K562 (cell line): ENCODE data around the gene HTR1D. TPM values are rescaled to one million over a fixed set of nuclear protein-coding genes. Genes with fewer than 3 reads are reported as not detected.

Experiments
- ATAC-seq: fragments of 200-7000 bp; cut with Tn5 transposase; 3 replicates; pipeline ENCODE4 v1.9.1; 2020; ENCODE audit warnings: moderate library complexity
- BruUV-seq: library from RNA; stranded (reverse); fragments of 400-500 nt; replicated peaks from 2 replicates; lab custom pipeline; 2021; lab: Mats Ljungman, UMichigan
- CTCF ChIA-PET: fragments of 300-600 bp; formaldehyde crosslinking; extraction: SDS; loops from one replicate; lab custom pipeline; 2021; ENCODE audit warnings: low intra/inter-chr PET ratio; lab: Yijun Ruan, JAX
- POLR2A ChIA-PET: fragments of 300-600, 350-650 bp; sonication (Branson Sonifier 250); formaldehyde crosslinking; extraction: SDS; loops from one replicate; lab custom pipeline; 2021; ENCODE audit warnings: antibody characterized with exemption, inconsistent platforms; lab: Yijun Ruan, JAX
- DNase-seq, 4 experiments: peaks; one replicate each; pipeline versions ENCODE4 v3.0.0 to v3.0.0-alpha.2; 2011 to 2018; ENCODE audit warnings: low spot score in 3 of 4, mixed read lengths in 3 of 4; ENCODE audit errors: extremely low read depth in 1 of 4
- FAIRE-seq: peaks from 2 replicates; lab custom pipeline; 2011; peaks lifted over from hg19 to GRCh38; lab: Jason Lieb, UNC
- H2AFZ ChIP-seq: 2 replicates; pipeline ENCODE4 v1.6.0; 2011; ENCODE audit warnings: low read depth, low read length, control low read depth, inconsistent platforms
- H3K27ac ChIP-seq: fragments of 200-600 bp; 3 replicates; pipeline ENCODE4 v1.8.0; 2011; ENCODE audit warnings: low read depth, mild to moderate bottlenecking, control low read depth, inconsistent platforms, low read length, moderate library complexity, mixed read lengths; ENCODE audit errors: extremely low read depth
- H3K27me3 ChIP-seq, 2 experiments: fragments of 300-600 bp in 1 of 2; 2 replicates in 1 of 2; 3 replicates in 1 of 2; pipeline versions ENCODE4 v1.6.0 to v1.8.0; 2011; ENCODE audit warnings: inconsistent platforms in 2 of 2, low read length in 2 of 2, mild to moderate bottlenecking in 1 of 2, mixed read lengths in 1 of 2, moderate library complexity in 1 of 2; ENCODE audit not compliant: control insufficient read depth in 2 of 2, insufficient read depth in 2 of 2
- H3K36me3 ChIP-seq: fragments of 300-600 bp; 3 replicates; pipeline ENCODE4 v1.8.0; 2011; ENCODE audit warnings: mild to moderate bottlenecking, low read length, inconsistent platforms; ENCODE audit not compliant: control insufficient read depth, insufficient read depth
- H3K4me1 ChIP-seq, 2 experiments: fragments of 200-600 bp in 1 of 2; replicated peaks in 1 of 2; 2 replicates in 1 of 2; 3 replicates in 1 of 2; pipeline versions ENCODE4 v1.5.1 to v1.8.0; 2011; ENCODE audit warnings: inconsistent platforms in 2 of 2, low read length in 2 of 2, mild to moderate bottlenecking in 1 of 2, mixed read lengths in 1 of 2, moderate library complexity in 1 of 2; ENCODE audit not compliant: control insufficient read depth in 2 of 2, insufficient read depth in 2 of 2
- H3K4me2 ChIP-seq: 2 replicates; pipeline ENCODE4 v1.6.1; 2011; ENCODE audit warnings: low read length, control low read depth, inconsistent platforms, mixed read lengths; ENCODE audit not compliant: insufficient read depth
- H3K4me3 ChIP-seq: fragments of 200-600 bp; sonication (generic), shearing (Covaris generic); 2 replicates; pipeline ENCODE4 v1.5.1; 2016; ENCODE audit warnings: control low read depth, inconsistent platforms
- H3K79me2 ChIP-seq: fragments of 200-600 bp; 3 replicates; pipeline ENCODE4 v1.8.0; 2011; ENCODE audit warnings: low read length, inconsistent platforms; ENCODE audit not compliant: control insufficient read depth, insufficient read depth
- H3K9ac ChIP-seq, 2 experiments: 2 replicates each; pipeline versions ENCODE4 v1.6.0 to v1.6.1; 2011; ENCODE audit warnings: low read depth in 2 of 2, low read length in 2 of 2, control low read depth in 1 of 2, inconsistent platforms in 1 of 2, mild to moderate bottlenecking in 1 of 2, mixed read lengths in 1 of 2; ENCODE audit not compliant: insufficient read depth in 1 of 2
- H3K9me1 ChIP-seq: one replicate; pipeline ENCODE4 v1.6.0; 2011; ENCODE audit warnings: inconsistent platforms, mild to moderate bottlenecking, low read length, moderate library complexity; ENCODE audit not compliant: control insufficient read depth, insufficient read depth
- H3K9me3 ChIP-seq: replicated peaks from 2 replicates; pipeline ENCODE4 v1.5.1; 2011; ENCODE audit warnings: low read depth, low read length, inconsistent platforms; ENCODE audit not compliant: control insufficient read depth, insufficient read depth
- H4K20me1 ChIP-seq: replicated peaks from 2 replicates; pipeline ENCODE4 v1.6.1; 2011; ENCODE audit warnings: low read length, inconsistent platforms, mixed read lengths; ENCODE audit not compliant: control insufficient read depth, insufficient read depth
- C11orf30 ChIP-seq: fragments of 450-650 bp; IDR thresholded peaks from 2 replicates; pipeline ENCODE4 v1.6.1; 2016; ENCODE audit warnings: low read depth, mild to moderate bottlenecking
- CTBP1 ChIP-seq: fragments of 450-650 bp; IDR thresholded peaks from 2 replicates; pipeline ENCODE4 v1.6.1; 2016; ENCODE audit warnings: borderline replicate concordance
- ESRRA ChIP-seq: fragments of 450-650 bp; IDR thresholded peaks from 2 replicates; pipeline ENCODE4 v1.6.1; 2014; ENCODE audit warnings: low read depth, mild to moderate bottlenecking, moderate library complexity, borderline replicate concordance
- FOXP1 ChIP-seq: sonication (generic); formaldehyde crosslinking; IDR thresholded peaks from 2 replicates; pipeline ENCODE4 v1.8.0; 2022; ENCODE audit warnings: mild to moderate bottlenecking, missing genetic modification reagents
- KAT7 ChIP-seq: sonication (generic); formaldehyde crosslinking; IDR thresholded peaks from 2 replicates; pipeline ENCODE4 v1.8.0; 2022; ENCODE audit warnings: missing genetic modification reagents, mild to moderate bottlenecking, borderline replicate concordance
- KDM1A ChIP-seq, 2 experiments: fragments of 450-650 bp; IDR thresholded peaks; 2 replicates each; pipeline ENCODE4 v1.6.1; 2016; ENCODE audit warnings: mild to moderate bottlenecking in 2 of 2
- MAFK ChIP-seq: IDR thresholded peaks from 2 replicates; pipeline ENCODE4 v1.6.1; 2011; ENCODE audit warnings: low read length, improper control_type of control experiment
- MYC ChIP-seq, 2 experiments: fragments of 250-450 bp in 1 of 2; sonication (Bioruptor Pico) in 1 of 2; IDR thresholded peaks; 2 replicates each; pipeline versions ENCODE4 v1.5.1 to v1.6.1; 2012 to 2021; ENCODE audit warnings: low read depth in 2 of 2, borderline replicate concordance in 1 of 2, improper control_type of control experiment in 1 of 2, low read length in 1 of 2, mild to moderate bottlenecking in 1 of 2, moderate library complexity in 1 of 2
- NFE2 ChIP-seq: IDR thresholded peaks from 2 replicates; pipeline ENCODE4 v1.6.1; 2014; ENCODE audit warnings: antibody characterized with exemption, low read depth
- PTTG1 ChIP-seq: fragments of 450-650 bp; IDR thresholded peaks from 2 replicates; pipeline ENCODE4 v1.6.1; 2016; ENCODE audit warnings: low read depth, mild to moderate bottlenecking, missing genetic modification characterization, missing compliant biosample characterization
- RCOR1 ChIP-seq, 2 experiments: IDR thresholded peaks; 2 replicates each; pipeline ENCODE4 v1.6.1; 2012; ENCODE audit warnings: low read depth in 2 of 2, low read length in 2 of 2, borderline replicate concordance in 1 of 2, improper control_type of control experiment in 1 of 2
- ZNF766 ChIP-seq: fragments of 200-800 bp; sonication (Bioruptor generic); conservative IDR thresholded peaks from 2 replicates; pipeline ENCODE4 v1.6.1; 2016; ENCODE audit warnings: missing genetic modification characterization, missing compliant biosample characterization
- WGBS: fragments of 100-300 bp; shearing (Covaris generic); methylation state at CpG from one replicate; pipeline ENCODE4 v1.1.6; 2016; ENCODE audit warnings: low coverage, mixed read lengths; ENCODE audit not compliant: insufficient coverage; ENCODE audit errors: missing lambda C conversion rate; 5-methylcytosine and 5-hydroxymethylcytosine counted together
- in situ Hi-C: fragments of 300-500 bp; cut with MboI; formaldehyde crosslinking; loops from 4 replicates; pipeline ENCODE4 v1.15.0; 2018; ENCODE audit warnings: inconsistent platforms, mixed read lengths
- intact Hi-C: fragments of 100-400 bp; cut with micrococcal nuclease; formaldehyde crosslinking; loops from 2 replicates; pipeline ENCODE4 v1.14.2; 2022
- polyA plus RNA-seq, 8 experiments: library from polyadenylated mRNA; depleted of rRNA in 4 of 8; stranded (reverse) in 5 of 8; unstranded in 3 of 8; fragments of >200 nt; fragmentation: Nextera tagmentation in 2 of 8; fragmentation: Illumina TruSeq in 1 of 8; extraction: Ambion mirVana in 2 of 8; extraction: Trizol in 1 of 8; gene quantifications; 2 replicates each; pipeline versions ENCODE4 v1.2.1 to v1.2.3, GENCODE V29; 2011 to 2014; ENCODE audit warnings: inconsistent platforms in 1 of 8, missing spikeins in 1 of 8
- total RNA-seq, 7 experiments: library from RNA; depleted of rRNA in 6 of 7; stranded (reverse); fragments of >200 nt in 6 of 7; fragmentation: Illumina TruSeq in 2 of 7; extraction: Trizol in 2 of 7; gene quantifications; 2 replicates each; pipeline versions ENCODE4 v1.2.1 to v1.2.3, GENCODE V29; 2011 to 2021; ENCODE audit warnings: low replicate concordance in 1 of 7

Gene HTR1D
- total and polyA plus RNA-seq, 9 of the 15 experiments (the other 6 are each of a cell fraction or from before 2014, with no cell fraction given): 0.03 to 0.09 (median 0.04) TPM; not detected in 4

DNA sequence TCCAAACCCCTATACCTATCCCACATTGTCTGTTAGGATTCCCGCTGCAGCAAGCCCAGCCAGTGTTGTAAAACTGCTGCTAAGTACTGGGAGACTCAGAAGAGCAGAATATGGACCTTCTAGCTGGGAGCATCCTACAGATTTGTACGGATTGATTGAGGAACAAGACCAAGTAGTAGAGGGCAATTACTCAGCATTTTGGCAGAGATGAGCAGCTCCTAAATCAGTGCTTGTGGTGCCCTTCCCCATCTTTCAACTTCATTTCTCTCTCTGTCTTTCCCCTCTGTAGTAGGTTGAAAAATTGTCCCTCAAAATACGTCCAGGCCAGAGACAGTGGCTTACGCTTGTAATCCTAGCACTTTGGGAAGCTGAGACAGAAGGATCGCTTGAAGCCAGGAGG, 37.3 kb upstream of the HTR1D start:
- CTCF ChIA-PET: no interaction called here
- no TSS peak for BruUV-seq
- ATAC-seq: no peak
- in situ Hi-C loops: no loop called here
- Histone ChIP-seq H3K79me2 (no peaks in the 10 kb centered on the region), H4K20me1 (no peaks in the 10 kb centered on the region), H3K4me3 (no peak overlapping the region), H3K4me2 (no peak overlapping the region), H3K27me3 (no peaks in the 10 kb centered on the region; a peak in 2 of 5 replicates), H3K9ac (no peak overlapping the region), H3K27ac (no peak overlapping the region), H3K4me1 (peaks cover 3 to 8% of the 10 kb centered on the region in 2 experiments; a peak in 3 of 5 replicates), H3K36me3 (no peaks in the 10 kb centered on the region), H3K9me3 (no peaks in the 10 kb centered on the region), H3K9me1 (no peaks in the 10 kb centered on the region), H2AFZ (no peak overlapping the region)
- POLR2A ChIA-PET: interaction anchor here (0.5 to 1.7 kb wide), 4 partner anchors 10 to 424 kb away, joined by 3 to 7 read pairs (median 4); no protein-coding TSS in a partner anchor
- DNase-seq: no peak
- 29% methylated on average over 5 of the region's 5 CpGs for WGBS
- peak; percentile 37 to 56; a peak in 1 of 4 replicates for TF ChIP-seq KDM1A (IDR thresholded peaks at IDR 0.05)
- no peak for TF ChIP-seq PTTG1 (tag)
- no peak for TF ChIP-seq KAT7 (CRISPR knock-in tag)
- peak; percentile 39; the same call in 1 of the 2 replicates for TF ChIP-seq CTBP1
- 0 out of 2 replicates have a peak, but pooled peaks have one; percentile 13 for TF ChIP-seq MAFK
- TF ChIP-seq ESRRA: no peak
- peak in 1 of 2 experiments; percentile 42; a peak in 1 of 4 replicates for TF ChIP-seq RCOR1 (IDR thresholded peaks at IDR 0.05; ENCODE audit: borderline replicate concordance in 1 of 2, low read depth in 2 of 2, low read length in 2 of 2)
- TF ChIP-seq ZNF766 (CRISPR knock-in tag): no peak
- TF ChIP-seq FOXP1 (CRISPR knock-in tag): no peak
- peak; percentile 58; the same call in 1 of the 2 replicates for TF ChIP-seq NFE2
- TF ChIP-seq C11orf30: 0 out of 2 replicates have a peak, but pooled peaks have one; percentile 20
- TF ChIP-seq MYC (IDR thresholded peaks at IDR 0.05; ENCODE audit: low read depth, low read length): no peak
- no peak for TF ChIP-seq MYC (CRISPR knock-in tag; IDR thresholded peaks at IDR 0.05; ENCODE audit: borderline replicate concordance, low read depth)
- no peak for FAIRE-seq
- intact Hi-C loops: no loop called here
